LNCaP clone FGC (cell line): ENCODE results near the gene OPTC.

ENCODE experiments used
- DNase-seq: peaks from one replicate; pipeline ENCODE4 v3.0.0-alpha.2; 2011; ENCODE audit warnings: low read depth
- H3K4me3 ChIP-seq: 2 replicates; pipeline ENCODE4 v1.5.1; 2011; ENCODE audit warnings: mild to moderate bottlenecking, low read depth, low read length, control low read depth
- TF ChIP-seq, protein P1 (sequence below): IDR thresholded peaks from 2 replicates; pipeline ENCODE4 v1.5.1; 2012; ENCODE audit warnings: mild to moderate bottlenecking; ENCODE audit not compliant: control insufficient read depth, insufficient read depth; ENCODE audit errors: extremely low read depth

Gene OPTC

DNA sequence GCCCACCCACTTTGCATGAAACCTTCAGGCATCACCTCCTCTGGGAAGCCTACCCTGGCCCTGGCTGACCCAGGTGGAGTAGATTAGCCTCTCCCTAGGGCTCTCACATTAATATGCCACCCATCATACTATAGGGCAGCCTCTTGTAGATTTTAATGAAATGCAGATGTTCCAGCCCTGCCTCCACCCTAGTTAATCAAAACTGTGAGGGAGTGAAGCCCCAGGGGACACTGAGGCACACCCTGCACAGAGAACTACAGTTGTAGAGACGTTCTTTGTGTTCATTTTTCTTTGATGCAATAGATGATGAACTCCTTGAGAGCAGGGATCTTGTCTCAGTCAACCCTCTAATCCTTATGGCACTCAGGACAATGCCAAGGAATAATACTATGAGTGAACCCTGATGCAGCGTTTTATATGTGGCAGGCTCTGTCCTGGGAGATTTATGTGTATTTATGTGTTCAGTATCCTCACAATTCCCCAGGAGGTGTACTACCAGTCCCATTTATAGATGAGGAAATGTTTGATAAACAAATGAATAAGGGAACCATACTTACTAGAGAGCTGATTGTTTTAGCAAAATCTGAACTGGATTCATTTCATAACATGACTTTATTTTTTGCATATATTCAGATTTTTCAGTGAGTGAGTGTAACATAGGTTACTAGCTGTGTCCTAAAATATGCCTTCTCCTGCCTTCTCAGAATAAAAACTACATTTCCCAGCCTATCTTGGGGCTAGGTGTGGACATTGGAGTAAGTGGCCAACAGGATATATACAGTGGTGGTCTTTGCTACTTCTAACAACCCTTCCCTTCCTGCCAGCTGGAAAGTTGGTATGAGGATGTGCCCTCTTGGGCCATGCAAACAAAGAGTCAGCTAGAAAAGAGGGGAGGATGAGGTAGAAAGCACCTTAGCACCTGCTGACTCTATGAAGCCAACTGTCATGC, 41.8 kb upstream of the OPTC start:
- DNase-seq = no peak
- TF ChIP-seq, protein P1, sequence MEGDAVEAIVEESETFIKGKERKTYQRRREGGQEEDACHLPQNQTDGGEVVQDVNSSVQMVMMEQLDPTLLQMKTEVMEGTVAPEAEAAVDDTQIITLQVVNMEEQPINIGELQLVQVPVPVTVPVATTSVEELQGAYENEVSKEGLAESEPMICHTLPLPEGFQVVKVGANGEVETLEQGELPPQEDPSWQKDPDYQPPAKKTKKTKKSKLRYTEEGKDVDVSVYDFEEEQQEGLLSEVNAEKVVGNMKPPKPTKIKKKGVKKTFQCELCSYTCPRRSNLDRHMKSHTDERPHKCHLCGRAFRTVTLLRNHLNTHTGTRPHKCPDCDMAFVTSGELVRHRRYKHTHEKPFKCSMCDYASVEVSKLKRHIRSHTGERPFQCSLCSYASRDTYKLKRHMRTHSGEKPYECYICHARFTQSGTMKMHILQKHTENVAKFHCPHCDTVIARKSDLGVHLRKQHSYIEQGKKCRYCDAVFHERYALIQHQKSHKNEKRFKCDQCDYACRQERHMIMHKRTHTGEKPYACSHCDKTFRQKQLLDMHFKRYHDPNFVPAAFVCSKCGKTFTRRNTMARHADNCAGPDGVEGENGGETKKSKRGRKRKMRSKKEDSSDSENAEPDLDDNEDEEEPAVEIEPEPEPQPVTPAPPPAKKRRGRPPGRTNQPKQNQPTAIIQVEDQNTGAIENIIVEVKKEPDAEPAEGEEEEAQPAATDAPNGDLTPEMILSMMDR = no peak
- no peak overlapping the region for H3K4me3 ChIP-seq

DNA sequence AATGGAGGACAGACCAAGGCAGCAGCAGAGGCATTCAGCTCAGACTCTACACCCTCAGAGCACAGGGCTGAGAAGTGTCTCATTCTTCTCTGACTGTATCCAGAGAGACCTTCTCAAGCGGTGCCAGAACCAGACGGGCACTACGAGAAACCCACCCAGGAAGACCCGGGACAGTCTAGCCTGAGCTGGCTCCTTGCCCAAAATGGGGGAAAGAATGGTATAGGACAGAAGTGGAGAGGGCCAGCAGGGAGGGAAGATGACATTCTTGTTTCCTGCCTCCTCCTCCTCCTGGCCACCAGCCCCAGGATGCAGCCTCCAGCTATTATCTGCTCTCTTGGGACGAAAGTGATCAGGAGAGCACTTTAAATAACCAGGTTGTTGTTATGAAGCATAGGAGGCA, 40.9 kb upstream of the OPTC start:
- H3K4me3 ChIP-seq = no peak overlapping the region
- no peak for DNase-seq
- TF ChIP-seq, protein P1 = no peak

DNA sequence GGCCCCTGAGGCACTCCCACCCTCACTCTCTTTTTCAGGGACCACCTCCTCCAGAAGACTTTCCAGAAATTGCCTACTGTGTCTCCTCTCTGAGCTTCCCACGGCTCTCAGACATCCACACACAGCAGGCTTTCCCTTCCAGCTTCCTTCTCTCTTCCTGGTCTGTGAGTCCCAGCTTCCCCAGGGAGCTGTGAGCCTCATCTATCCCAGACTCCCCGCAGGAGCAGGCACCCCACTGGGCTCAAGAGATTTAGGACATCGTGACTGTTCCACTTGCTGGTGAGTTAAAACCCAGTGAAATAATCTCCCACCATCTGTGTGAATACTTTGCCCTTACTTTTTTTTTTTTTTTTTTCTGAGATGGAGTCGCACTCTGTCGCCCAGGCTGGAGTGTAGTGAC, 40.3 kb upstream of the OPTC start:
- no peak for DNase-seq
- TF ChIP-seq, protein P1 = no peak
- H3K4me3 ChIP-seq = no peak overlapping the region

DNA sequence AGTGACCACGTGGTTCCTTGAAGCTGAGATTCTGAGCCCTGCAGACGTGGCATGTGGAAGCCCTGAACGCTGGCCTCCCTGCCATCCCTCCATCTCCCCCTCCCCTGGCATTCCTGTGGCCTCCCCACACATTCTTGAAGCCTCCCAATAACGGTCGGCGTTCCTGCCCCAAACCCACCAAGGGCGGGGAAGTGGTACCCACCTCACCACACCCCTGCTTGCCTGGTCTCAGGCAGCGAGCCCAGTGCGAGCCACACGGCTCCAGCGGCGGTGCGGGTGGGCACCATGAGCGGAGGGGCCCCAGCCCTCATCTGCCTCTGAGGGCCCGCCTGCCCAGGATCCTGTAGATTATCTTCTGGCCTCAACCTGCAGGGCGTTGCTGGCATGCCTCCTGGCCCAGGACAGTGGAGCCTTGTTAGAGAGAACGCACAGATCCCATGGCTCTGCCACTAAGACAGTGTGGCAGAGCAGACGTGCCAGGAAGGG, 38.9 kb upstream of the OPTC start:
- TF ChIP-seq, protein P1 = no peak

DNA sequence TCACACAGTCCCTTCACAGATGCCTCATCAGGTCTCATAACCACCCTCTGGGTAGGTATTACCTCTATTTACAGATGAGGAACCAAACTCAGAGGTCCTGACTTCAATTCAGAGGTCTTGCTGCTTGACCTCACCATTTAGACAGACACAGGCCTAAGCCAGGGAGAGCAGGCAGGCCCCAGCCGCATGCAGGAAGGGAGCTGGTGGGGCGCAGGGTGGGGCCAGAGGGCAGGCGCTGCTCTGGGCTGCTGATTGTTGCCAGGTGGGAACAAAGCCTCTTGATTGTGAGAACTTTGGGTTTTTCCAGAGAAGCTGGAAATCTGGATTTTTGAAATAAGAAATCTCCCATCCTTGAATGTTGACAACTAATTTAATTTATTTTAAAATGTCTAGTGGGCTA, 38.2 kb upstream of the OPTC start:
- TF ChIP-seq, protein P1 = no peak
- no peak for DNase-seq
- H3K4me3 ChIP-seq = no peak overlapping the region

More for the DNA sequence above, 38.9 kb upstream of the OPTC start:
- no peak for DNase-seq
- H3K4me3 ChIP-seq = no peak overlapping the region

DNA sequence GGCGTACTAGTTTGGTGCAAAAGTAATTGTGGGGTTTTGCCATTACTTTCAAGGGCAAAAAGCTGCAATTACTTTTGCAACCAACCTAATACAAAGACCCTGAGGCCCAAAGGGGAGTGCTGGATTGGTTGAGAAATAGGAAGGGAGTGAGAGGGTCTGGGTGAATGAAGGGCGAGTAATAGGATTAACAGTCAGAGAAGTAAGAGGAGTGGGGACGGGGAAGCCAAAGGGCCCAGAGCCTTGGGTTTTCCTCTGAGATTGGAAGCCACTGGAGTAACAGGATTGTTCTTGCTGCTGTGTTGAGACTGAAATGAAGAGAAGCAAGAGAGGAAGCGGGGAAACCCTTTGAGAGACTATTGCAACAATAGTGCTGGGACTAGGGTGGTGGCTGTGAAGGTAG, 37.4 kb upstream of the OPTC start:
- TF ChIP-seq, protein P1 = no peak
- no peak for DNase-seq
- H3K4me3 ChIP-seq = no peak overlapping the region

DNA sequence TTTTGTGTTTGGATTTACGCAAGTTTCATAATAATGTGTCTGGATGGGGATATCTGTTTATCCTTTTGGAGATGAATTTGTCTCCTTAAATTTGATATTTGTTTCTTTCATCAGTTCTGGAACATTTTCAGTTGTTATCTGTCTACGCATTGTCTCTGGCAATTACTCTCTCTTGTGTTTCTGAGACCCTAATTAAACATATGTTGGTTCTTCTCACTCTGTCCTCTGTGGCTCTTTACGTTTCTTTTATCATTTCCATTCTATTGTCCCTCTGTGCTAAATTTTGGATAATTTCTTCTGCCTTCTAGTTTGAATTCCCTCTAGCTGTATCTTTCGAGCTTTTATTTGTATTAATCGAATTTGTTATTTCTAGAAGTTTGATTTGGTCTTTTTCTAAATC, 35.9 kb upstream of the OPTC start:
- no peak overlapping the region for H3K4me3 ChIP-seq
- no peak for DNase-seq
- TF ChIP-seq, protein P1 = no peak
